Activated CD4-positive, alpha-beta T cell treated with anti-CD3 and anti-CD28 coated beads for 36 hours (primary cell): ENCODE data around the gene LTO1. TPM values are rescaled to one million over a fixed set of nuclear protein-coding genes. Genes with fewer than 3 reads are reported as not detected.
"Not testable (repeated sequence)": the region's sequence is repeated elsewhere in the genome, so short reads cannot be mapped to it uniquely, and the experiment has no call there.

Source experiments
- ATAC-seq: fragments of 200-7000 bp; cut with Tn5 transposase; one replicate; pipeline ENCODE4 v1.10.0; 2021; ENCODE audit warnings: mild to moderate bottlenecking, moderate library complexity
- CTCF ChIA-PET: fragments of 350-600 bp; sonication (Branson Sonifier 250); formaldehyde crosslinking; loops from one replicate; lab custom pipeline; 2021; ENCODE audit warnings: antibody characterized with exemption; lab: Charles Lee
- POLR2A ChIA-PET: fragments of 350-600 bp; sonication (Branson Sonifier 250); formaldehyde crosslinking; loops from one replicate; lab custom pipeline; 2021; ENCODE audit warnings: antibody characterized with exemption, inconsistent platforms; lab: Charles Lee
- DNase-seq: peaks from one replicate; pipeline ENCODE4 v3.0.0-alpha.2; 2020
- H3K27ac Mint-ChIP-seq: one replicate; pipeline ENCODE4 v1.8.0; 2021; ENCODE audit warnings: mixed read lengths
- H3K27me3 Mint-ChIP-seq: one replicate; pipeline ENCODE4 v1.8.0; 2021; ENCODE audit warnings: mixed read lengths
- H3K36me3 Mint-ChIP-seq: one replicate; pipeline ENCODE4 v1.8.0; 2021; ENCODE audit warnings: low read depth, mixed read lengths
- H3K4me1 Mint-ChIP-seq: one replicate; pipeline ENCODE4 v1.8.0; 2021; ENCODE audit warnings: mixed read lengths
- H3K4me3 Mint-ChIP-seq: one replicate; pipeline ENCODE4 v1.8.0; 2021; ENCODE audit warnings: mild to moderate bottlenecking, moderate library complexity, mixed read lengths
- H3K9me3 Mint-ChIP-seq: one replicate; pipeline ENCODE4 v1.8.0; 2021; ENCODE audit warnings: low read depth, mixed read lengths
- intact Hi-C, 2 experiments: fragments of 100-400 bp; cut with DNase I in 1 of 2; cut with micrococcal nuclease in 1 of 2; formaldehyde crosslinking; loops; one replicate each; pipeline versions ENCODE4 v1.14.2 to v1.15.1; 2022 to 2024; cut with DNase I, micrococcal nuclease
- total RNA-seq, 2 experiments: library from RNA; stranded (reverse); gene quantifications; one replicate each; pipeline ENCODE4 v1.2.3, GENCODE V29; 2021

LTO1 gene
- total RNA-seq, 2 experiments from 2014 or later, result 16.8 to 17.8 TPM

- ChIA-PET CTCF (no interaction called here), POLR2A (no interaction called here)
- intact Hi-C loops, result no loop called here
- no peak overlapping the region for H3K4me3 Mint-ChIP-seq
- DNase-seq (no peak), ATAC-seq (no peak)
- H3K9me3 Mint-ChIP-seq, result no peaks in the 10 kb centered on the region
- peaks cover 2% of the 10 kb centered on the region for H3K4me1 Mint-ChIP-seq
- H3K27ac Mint-ChIP-seq, result no peak overlapping the region
- peaks cover 35% of the 10 kb centered on the region for H3K27me3 Mint-ChIP-seq
- no peaks in the 10 kb centered on the region for H3K36me3 Mint-ChIP-seq
These were observed 24.1 kb upstream of the LTO1 start for GRCh38 chr11:69699213-69699612.

DNA sequence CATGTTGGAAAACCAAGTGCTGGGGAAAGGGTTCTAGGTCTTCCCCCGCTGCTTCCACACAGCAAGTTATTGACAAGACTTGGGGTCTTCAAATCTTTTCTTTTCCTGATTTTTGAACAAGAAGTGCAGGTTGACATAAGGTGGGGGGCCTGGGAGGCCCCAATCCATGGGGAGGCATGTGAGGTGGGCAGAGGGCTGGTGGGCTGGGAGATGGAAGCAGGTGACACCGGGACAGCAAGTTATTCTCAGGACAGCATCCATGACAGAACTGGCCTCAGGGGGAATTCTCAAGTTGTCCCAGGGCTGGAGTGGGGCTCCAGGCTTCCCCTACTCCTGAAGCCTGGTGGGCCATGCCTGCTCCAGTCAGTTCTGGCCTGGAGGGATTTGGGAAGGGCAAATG is 23.2 kb upstream of the LTO1 start:
- ATAC-seq (no peak), DNase-seq (no peak)
- Mint-ChIP-seq H3K4me1 (peaks cover 2% of the 10 kb centered on the region), H3K9me3 (no peaks in the 10 kb centered on the region), H3K4me3 (no peak overlapping the region), H3K27ac (no peak overlapping the region), H3K27me3 (peaks cover 43% of the 10 kb centered on the region), H3K36me3 (no peaks in the 10 kb centered on the region)
- POLR2A ChIA-PET, result no interaction called here
- CTCF ChIA-PET, result no interaction called here
- intact Hi-C loops, result no loop called here

GRCh38 chr11:69697861-69698260 is 22.7 kb upstream of the LTO1 start:
- ATAC-seq (no peak), DNase-seq (no peak)
- intact Hi-C loops, result no loop called here
- H3K27me3 Mint-ChIP-seq, result peaks cover 43% of the 10 kb centered on the region
- H3K9me3 Mint-ChIP-seq, result no peaks in the 10 kb centered on the region
- H3K27ac Mint-ChIP-seq, result no peak overlapping the region
- no peaks in the 10 kb centered on the region for H3K4me1 Mint-ChIP-seq
- no peaks in the 10 kb centered on the region for H3K36me3 Mint-ChIP-seq
- no peak overlapping the region for H3K4me3 Mint-ChIP-seq
- POLR2A ChIA-PET, result no interaction called here
- CTCF ChIA-PET, result no interaction called here

GRCh38 chr11:69697469-69697843 is 22.3 kb upstream of the LTO1 start:
- Mint-ChIP-seq H3K27me3 (peaks cover 44% of the 10 kb centered on the region), H3K9me3 (no peaks in the 10 kb centered on the region), H3K4me1 (no peaks in the 10 kb centered on the region), H3K4me3 (no peak overlapping the region), H3K36me3 (no peaks in the 10 kb centered on the region), H3K27ac (no peak overlapping the region)
- no peak for ATAC-seq
- CTCF ChIA-PET, result no interaction called here
- intact Hi-C loops, result no loop called here
- POLR2A ChIA-PET, result no interaction called here
- DNase-seq, result no peak

GRCh38 chr11:69696749-69697468 is 21.8 kb upstream of the LTO1 start:
- H3K4me1 Mint-ChIP-seq, result no peaks in the 10 kb centered on the region
- intact Hi-C loops, result no loop called here
- H3K27ac Mint-ChIP-seq, result no peak overlapping the region
- POLR2A ChIA-PET, result interaction anchor here (0.7 kb wide), 1 partner anchor 531 kb away, joined by 3 read pairs; no protein-coding TSS in a partner anchor
- CTCF ChIA-PET, result no interaction called here
- no peak for DNase-seq
- no peaks in the 10 kb centered on the region for H3K36me3 Mint-ChIP-seq
- no peak overlapping the region for H3K4me3 Mint-ChIP-seq
- ATAC-seq, result no peak
- H3K27me3 Mint-ChIP-seq, result peaks cover 49% of the 10 kb centered on the region
- peaks cover 2% of the 10 kb centered on the region for H3K9me3 Mint-ChIP-seq

GRCh38 chr11:69695995-69696394 is 20.8 kb upstream of the LTO1 start:
- H3K4me1 Mint-ChIP-seq, H3K4me3 Mint-ChIP-seq, intact Hi-C loops, DNase-seq, ATAC-seq, H3K27ac Mint-ChIP-seq, H3K9me3 Mint-ChIP-seq, H3K36me3 Mint-ChIP-seq: not testable (repeated sequence)
- CTCF ChIA-PET, result interaction anchor here (0.8 kb wide), 1 partner anchor 22 kb away, joined by 3 read pairs; no protein-coding TSS in a partner anchor
- POLR2A ChIA-PET, result interaction anchor here (0.7 kb wide), 1 partner anchor 532 kb away, joined by 3 read pairs; no protein-coding TSS in a partner anchor
- H3K27me3 Mint-ChIP-seq, result peaks cover 50% of the 10 kb centered on the region

DNA sequence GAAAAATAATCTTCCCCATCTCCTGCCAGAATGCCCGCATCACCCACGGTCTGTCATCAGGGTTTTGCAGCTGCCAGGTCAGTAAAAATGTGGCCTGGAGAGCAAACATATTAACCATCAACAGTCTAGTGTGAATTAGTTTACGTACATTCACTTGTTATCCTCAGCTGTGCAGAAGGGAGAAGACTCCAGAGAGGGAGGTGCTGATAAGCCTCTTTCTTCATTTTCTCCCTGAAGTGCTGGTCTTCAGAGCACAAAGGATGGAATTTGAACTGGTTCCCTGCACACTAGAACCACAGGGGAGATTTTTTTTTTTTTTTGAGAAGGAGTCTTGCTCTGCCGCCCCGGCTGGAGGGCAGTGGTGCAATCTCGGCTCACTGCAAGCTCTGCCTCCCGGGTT is 20.4 kb upstream of the LTO1 start:
- peaks cover 53% of the 10 kb centered on the region for H3K27me3 Mint-ChIP-seq
- no peak overlapping the region for H3K27ac Mint-ChIP-seq
- H3K36me3 Mint-ChIP-seq, result no peaks in the 10 kb centered on the region
- ATAC-seq (no peak), DNase-seq (no peak)
- ChIA-PET CTCF (interaction anchor here (0.8 kb wide), 1 partner anchor 23 kb away, joined by 3 read pairs; no protein-coding TSS in a partner anchor), POLR2A (no interaction called here)
- intact Hi-C loops, result no loop called here
- H3K9me3 Mint-ChIP-seq, result peaks cover 5% of the 10 kb centered on the region
- H3K4me1 Mint-ChIP-seq, result peaks cover 2% of the 10 kb centered on the region
- H3K4me3 Mint-ChIP-seq, result no peak overlapping the region

- H3K4me1 Mint-ChIP-seq, result peaks cover 8% of the 10 kb centered on the region
- intact Hi-C loops, result no loop called here
- H3K4me3 Mint-ChIP-seq, result no peak overlapping the region
- no peak overlapping the region for H3K27ac Mint-ChIP-seq
- peaks cover 56% of the 10 kb centered on the region for H3K27me3 Mint-ChIP-seq
- ChIA-PET POLR2A (no interaction called here), CTCF (no interaction called here)
- H3K9me3 Mint-ChIP-seq, result peaks cover 5% of the 10 kb centered on the region
- H3K36me3 Mint-ChIP-seq, result no peaks in the 10 kb centered on the region
- DNase-seq (no peak), ATAC-seq (no peak)
These were observed 19.6 kb upstream of the LTO1 start for GRCh38 chr11:69694781-69695180.

GRCh38 chr11:69692422-69692821 is 17.3 kb upstream of the LTO1 start:
- Mint-ChIP-seq H3K4me1 (peaks cover 19% of the 10 kb centered on the region), H3K36me3 (no peaks in the 10 kb centered on the region), H3K27me3 (peaks cover 51% of the 10 kb centered on the region), H3K27ac (peak overlapping the region; percentile 37), H3K4me3 (no peak overlapping the region), H3K9me3 (peaks cover 5% of the 10 kb centered on the region)
- POLR2A ChIA-PET, result no interaction called here
- ATAC-seq (no peak), DNase-seq (no peak)
- CTCF ChIA-PET, result interaction anchor here (0.7 kb wide), 1 partner anchor 226 kb away, joined by 8 read pairs; no protein-coding TSS in a partner anchor
- intact Hi-C loops, result no loop called here

DNA sequence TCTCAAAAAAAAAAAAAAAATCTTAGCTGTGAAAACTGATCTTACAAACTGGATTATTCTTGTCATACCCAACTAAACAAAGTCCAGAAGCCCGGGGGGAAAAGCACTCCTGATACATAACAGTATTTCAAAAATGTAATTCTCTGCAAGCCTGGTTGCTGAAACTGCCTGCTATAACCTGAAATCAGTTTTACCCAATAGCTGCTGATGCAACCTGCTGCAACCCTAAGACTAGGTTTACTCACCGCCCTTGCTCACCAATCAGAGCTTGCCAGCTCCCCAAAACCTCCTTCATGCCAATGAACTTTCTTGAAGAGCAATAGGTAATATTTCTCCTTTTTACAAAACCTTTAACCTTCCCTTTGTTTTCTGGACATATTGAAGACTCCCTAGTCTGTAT is 16.3 kb upstream of the LTO1 start:
- POLR2A ChIA-PET, result no interaction called here
- H3K27ac Mint-ChIP-seq, result peak overlapping the region; percentile 65
- CTCF ChIA-PET, result no interaction called here
- H3K9me3 Mint-ChIP-seq, result peaks cover 5% of the 10 kb centered on the region
- peak; percentile 64 for DNase-seq
- intact Hi-C loops, result no loop called here
- H3K27me3 Mint-ChIP-seq, result peaks cover 44% of the 10 kb centered on the region
- H3K4me3 Mint-ChIP-seq, result no peak overlapping the region
- H3K36me3 Mint-ChIP-seq, result no peaks in the 10 kb centered on the region
- H3K4me1 Mint-ChIP-seq, result peaks cover 19% of the 10 kb centered on the region
- peak; percentile 37 for ATAC-seq

- peak; percentile 33 for ATAC-seq
- intact Hi-C loops, result loop anchor here in 1 of 2 experiments (5.0 to 10.0 kb wide), 2 partner anchors 153 to 505 kb away; no protein-coding TSS in a partner anchor
- no peak for DNase-seq
- peaks cover 22% of the 10 kb centered on the region for H3K4me1 Mint-ChIP-seq
- peaks cover 5% of the 10 kb centered on the region for H3K9me3 Mint-ChIP-seq
- no peaks in the 10 kb centered on the region for H3K36me3 Mint-ChIP-seq
- ChIA-PET POLR2A (no interaction called here), CTCF (no interaction called here)
- peak overlapping the region; percentile 35 for H3K27ac Mint-ChIP-seq
- H3K4me3 Mint-ChIP-seq, result no peak overlapping the region
- H3K27me3 Mint-ChIP-seq, result peaks cover 44% of the 10 kb centered on the region
These were observed 14.5 kb upstream of the LTO1 start for GRCh38 chr11:69689484-69690319.
